HUES6 (cell line): Measurements from ENCODE around the gene IRGQ.
"Not testable (repeated sequence)": the region's sequence is repeated elsewhere in the genome, so short reads cannot be mapped to it uniquely, and the experiment has no call there.

Experiments used
- H3K27ac ChIP-seq: 2 replicates; pipeline ENCODE4 v1.7.0; 2013; ENCODE audit warnings: low read depth, mild to moderate bottlenecking, low read length, inconsistent platforms
- H3K27me3 ChIP-seq: 2 replicates; pipeline ENCODE4 v1.6.1; 2013; ENCODE audit warnings: low read length; ENCODE audit not compliant: control insufficient read depth, insufficient read depth
- H3K36me3 ChIP-seq: 2 replicates; pipeline ENCODE4 v1.6.1; 2013; ENCODE audit warnings: low read length; ENCODE audit not compliant: control insufficient read depth, insufficient read depth
- H3K4me1 ChIP-seq: 2 replicates; pipeline ENCODE4 v1.6.1; 2013; ENCODE audit warnings: low read length; ENCODE audit not compliant: control insufficient read depth, insufficient read depth
- H3K4me3 ChIP-seq: 2 replicates; pipeline ENCODE4 v1.5.1; 2013; ENCODE audit warnings: low read depth, low read length
- H3K9ac ChIP-seq: one replicate; pipeline ENCODE4 v1.6.1; 2013; ENCODE audit warnings: mild to moderate bottlenecking, low read length
- H3K9me3 ChIP-seq: 2 replicates; pipeline ENCODE4 v1.6.1; 2013; ENCODE audit warnings: low read depth, low read length; ENCODE audit not compliant: control insufficient read depth, insufficient read depth

The IRGQ gene

DNA sequence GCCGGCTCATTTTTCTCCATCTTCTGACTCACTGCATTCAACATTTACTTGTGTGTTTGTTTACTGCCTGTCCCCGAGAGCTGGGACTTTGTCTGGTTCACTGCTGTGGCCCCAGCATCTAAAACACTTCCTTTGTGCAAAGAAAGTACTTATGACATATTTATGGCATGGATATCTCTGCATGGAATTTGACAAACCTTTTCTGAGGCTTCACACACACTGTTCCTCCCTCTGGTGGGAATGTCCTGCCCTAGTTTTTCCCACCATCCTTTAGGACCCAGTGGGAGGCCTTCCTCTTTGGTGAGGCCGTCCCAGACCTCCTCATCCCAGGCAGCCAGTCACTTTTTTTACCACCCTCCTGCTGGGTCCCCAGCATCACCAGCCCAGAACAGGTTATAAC, 14.6 kb upstream of the IRGQ start:
- peaks cover 4% of the 10 kb centered on the region; the same call in 1 of the 2 replicates for H3K4me1 ChIP-seq
- no peak overlapping the region for H3K4me3 ChIP-seq
- no peaks in the 10 kb centered on the region for H3K9me3 ChIP-seq
- H3K36me3 ChIP-seq, result peaks cover 31% of the 10 kb centered on the region
- H3K9ac ChIP-seq, result no peak overlapping the region
- H3K27me3 ChIP-seq, result no peaks in the 10 kb centered on the region
- no peak overlapping the region for H3K27ac ChIP-seq

DNA sequence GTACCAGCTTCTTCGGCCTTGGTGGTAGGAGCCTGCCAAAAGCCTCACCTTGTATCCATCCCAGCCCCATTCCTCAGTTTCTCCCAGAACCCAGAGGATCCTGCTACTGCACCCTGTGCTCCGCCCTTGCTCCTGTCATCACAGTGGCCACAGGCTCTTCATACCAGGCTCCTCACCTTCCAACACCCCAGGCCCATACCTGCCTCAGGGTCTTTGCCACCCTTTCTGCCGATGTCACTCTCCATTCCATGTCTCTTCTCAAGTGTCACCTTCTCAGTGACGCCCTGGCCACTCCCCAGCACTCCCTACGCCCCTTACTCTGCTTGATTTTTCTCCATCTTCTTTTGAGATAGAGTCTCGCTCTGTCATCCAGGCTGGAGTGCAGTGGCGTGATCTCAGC, 13.9 kb upstream of the IRGQ start:
- Histone ChIP-seq H3K36me3 (peaks cover 31% of the 10 kb centered on the region), H3K4me1 (peaks cover 4% of the 10 kb centered on the region; the same call in 1 of the 2 replicates), H3K27me3 (no peaks in the 10 kb centered on the region), H3K27ac (no peak overlapping the region), H3K9ac (no peak overlapping the region), H3K4me3 (no peak overlapping the region), H3K9me3 (no peaks in the 10 kb centered on the region)

DNA sequence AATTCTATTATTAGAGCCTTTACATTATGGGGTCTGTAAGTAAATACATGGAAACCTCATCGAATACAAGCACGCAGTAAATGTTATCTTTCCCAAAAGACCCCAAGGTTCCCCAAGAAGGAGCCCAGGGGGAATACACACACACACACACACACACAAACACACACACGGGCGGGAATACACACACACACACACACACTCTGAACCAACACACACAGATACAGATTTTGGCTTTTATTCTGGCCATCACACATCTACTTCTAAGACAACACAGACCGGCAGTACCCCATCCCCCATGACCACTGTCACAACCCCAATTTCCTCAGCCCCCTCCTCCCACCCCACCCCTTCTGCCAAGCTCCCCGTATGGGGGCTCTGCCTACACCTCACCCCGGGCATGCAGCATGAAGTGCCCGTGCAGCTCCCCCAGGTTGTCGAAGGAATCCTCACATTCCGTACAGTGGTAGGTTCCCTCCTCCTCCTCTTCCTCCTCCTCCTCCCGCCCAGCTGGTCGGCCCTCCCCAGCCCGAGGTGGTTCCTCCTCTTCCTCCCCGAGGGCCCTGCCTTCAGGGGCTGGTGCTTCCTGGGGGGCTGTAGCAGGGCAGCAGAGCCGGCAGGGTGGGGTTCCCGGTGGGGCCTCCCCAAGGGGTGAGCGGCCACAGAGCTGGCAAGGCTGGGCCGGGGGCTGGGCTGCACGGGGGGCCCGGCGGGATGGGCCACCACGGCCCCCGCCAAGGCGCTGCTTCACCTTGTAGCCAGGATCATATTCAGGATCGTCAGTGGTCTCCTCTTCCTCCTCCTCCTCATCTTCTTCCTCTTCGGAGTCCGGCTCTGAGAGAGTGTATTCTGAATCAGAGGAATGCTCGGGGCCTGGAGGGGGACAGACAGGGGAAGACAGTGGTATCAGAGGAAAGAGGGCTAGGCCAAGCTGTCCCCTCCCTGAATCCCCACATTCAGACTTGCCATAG, 11.6 kb upstream of the IRGQ start:
- Histone ChIP-seq H3K9ac (no peak overlapping the region), H3K4me1 (peaks cover 4% of the 10 kb centered on the region; the same call in 1 of the 2 replicates), H3K27me3 (no peaks in the 10 kb centered on the region), H3K4me3 (no peak overlapping the region), H3K27ac (no peak overlapping the region), H3K36me3 (peaks cover 24% of the 10 kb centered on the region), H3K9me3 (no peaks in the 10 kb centered on the region)

DNA sequence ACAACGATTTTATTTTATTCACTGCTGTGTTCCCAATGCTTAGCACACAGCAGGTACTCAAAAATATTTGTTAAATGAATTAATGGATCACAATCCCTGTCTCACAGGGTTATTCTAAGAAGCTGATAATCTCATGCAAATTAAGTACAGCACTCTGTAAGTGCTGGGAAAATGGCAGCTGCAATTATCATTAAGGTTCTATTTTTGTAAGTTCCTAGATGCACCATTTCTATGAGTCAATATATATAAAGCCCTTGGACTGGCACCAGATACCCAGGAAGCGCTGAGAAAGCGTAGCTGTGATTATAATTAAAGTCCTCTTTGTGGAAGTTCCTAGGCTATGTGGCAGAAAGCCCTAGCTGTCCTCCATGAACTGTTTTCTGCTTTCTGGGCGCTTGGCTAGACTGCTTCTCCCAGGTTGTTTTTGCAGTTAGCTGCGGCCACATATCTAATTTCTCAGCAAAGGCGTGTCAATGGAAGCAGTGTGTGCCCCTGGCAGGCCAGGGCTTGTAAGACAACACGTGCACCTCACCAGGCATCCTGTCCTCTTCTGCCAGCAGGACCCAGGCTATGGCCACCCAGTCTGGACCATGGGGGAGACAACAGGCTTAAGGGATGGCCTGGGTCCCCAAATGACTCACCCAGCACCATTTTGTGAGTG, 10.8 kb upstream of the IRGQ start:
- Histone ChIP-seq H3K4me3 (no peak overlapping the region), H3K9me3 (no peaks in the 10 kb centered on the region), H3K36me3 (peaks cover 16% of the 10 kb centered on the region), H3K27me3 (no peaks in the 10 kb centered on the region), H3K4me1 (peaks cover 4% of the 10 kb centered on the region; the same call in 1 of the 2 replicates), H3K9ac (no peak overlapping the region), H3K27ac (no peak overlapping the region)

DNA sequence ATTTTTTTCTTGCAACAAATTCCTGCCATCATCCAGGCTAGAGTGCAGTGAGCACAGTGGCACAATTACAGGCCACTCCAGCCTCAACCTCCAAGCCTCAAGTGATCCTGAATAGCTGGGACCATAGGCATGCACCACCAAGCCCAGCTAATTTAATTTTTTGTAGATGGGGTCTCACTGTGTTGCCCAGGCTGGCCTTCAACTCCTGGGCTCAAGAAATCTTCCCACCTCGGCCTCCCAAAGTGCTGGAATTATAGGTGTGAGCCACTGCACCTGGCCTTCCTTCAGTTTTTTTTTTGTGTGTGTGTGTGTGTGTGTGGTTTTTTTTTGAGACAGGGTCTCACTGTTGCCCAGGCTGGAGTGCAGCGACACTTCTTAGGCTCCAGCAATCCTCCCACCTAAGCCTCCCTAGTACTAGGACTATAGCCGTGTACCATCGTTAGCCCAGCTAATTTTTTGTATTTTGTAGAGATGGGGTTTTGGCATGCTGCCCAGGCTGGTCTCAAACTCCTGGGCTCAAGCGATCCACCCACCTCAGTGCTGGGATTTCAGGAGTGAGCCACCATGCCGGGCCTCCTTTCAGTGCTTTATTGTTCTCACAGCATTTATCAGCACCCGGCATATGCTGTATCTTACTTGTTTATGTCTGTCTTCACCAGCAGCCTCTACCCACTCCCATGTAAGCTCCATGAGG, 10.1 kb upstream of the IRGQ start:
- Histone ChIP-seq H3K4me1 (peaks cover 4% of the 10 kb centered on the region; the same call in 1 of the 2 replicates), H3K36me3 (peaks cover 15% of the 10 kb centered on the region), H3K4me3 (no peak overlapping the region)

DNA sequence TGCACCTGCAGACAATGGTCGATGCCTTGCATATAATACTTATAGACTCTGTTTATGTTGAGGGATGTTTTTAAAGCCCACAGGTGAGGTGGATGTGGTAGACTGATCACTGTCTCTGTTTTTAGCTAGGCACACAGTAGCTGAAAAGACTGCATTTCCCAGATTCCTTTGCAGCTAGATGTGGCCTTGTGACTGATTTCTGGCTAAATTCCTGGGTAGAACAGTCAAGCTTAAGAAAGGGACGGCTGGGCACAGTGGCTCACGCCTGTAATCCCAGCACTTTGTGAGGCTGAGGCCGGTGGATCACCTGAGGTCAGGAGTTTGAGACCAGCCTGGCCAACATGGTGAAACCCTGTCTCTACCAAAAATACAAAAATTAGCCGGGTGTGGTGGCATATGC, 4.4 kb upstream of the IRGQ start:
- H3K9me3 ChIP-seq, H3K27me3 ChIP-seq, H3K4me1 ChIP-seq, H3K27ac ChIP-seq, H3K4me3 ChIP-seq, H3K9ac ChIP-seq: not testable (repeated sequence)
- peaks cover 19% of the 10 kb centered on the region for H3K36me3 ChIP-seq

More for the DNA sequence above, 10.1 kb upstream of the IRGQ start:
- H3K27ac ChIP-seq, result no peak overlapping the region
- no peak overlapping the region for H3K9ac ChIP-seq
- H3K27me3 ChIP-seq, result no peaks in the 10 kb centered on the region
- no peaks in the 10 kb centered on the region for H3K9me3 ChIP-seq

DNA sequence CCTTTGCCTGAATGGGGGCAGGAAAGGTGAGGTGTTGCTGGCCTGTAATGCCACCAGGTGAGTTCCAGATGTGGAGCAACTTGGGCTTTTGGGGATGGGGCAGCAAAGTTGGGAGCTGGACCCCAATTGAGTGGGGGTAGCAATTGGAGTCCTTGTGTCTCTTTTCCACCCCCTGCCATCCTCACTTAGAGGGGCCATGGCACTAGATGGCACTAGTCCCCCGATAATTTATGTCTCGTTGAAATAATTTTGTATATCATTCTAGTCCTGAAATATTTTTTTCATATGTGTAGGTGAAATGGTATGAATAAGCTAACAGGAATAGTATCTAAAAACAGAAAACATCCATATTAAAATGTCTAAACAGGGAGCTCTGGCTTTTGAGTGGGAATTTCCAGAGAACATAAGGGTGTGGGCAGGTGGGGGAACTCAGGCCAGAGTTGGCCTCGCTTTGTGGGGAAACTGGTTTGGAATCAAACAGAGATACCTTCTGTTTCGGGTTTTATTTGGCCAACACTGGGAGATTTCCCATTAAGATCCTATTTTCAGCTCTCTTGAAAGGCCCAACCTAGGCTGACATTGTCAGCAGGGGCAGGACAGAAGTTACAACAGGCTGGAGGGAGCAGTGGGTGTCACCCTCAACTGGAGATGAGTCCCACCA, 3.8 kb upstream of the IRGQ start:
- no peak overlapping the region for H3K9ac ChIP-seq
- H3K36me3 ChIP-seq, result peaks cover 19% of the 10 kb centered on the region
- peaks cover 5% of the 10 kb centered on the region; the same call in 1 of the 2 replicates for H3K4me1 ChIP-seq

DNA sequence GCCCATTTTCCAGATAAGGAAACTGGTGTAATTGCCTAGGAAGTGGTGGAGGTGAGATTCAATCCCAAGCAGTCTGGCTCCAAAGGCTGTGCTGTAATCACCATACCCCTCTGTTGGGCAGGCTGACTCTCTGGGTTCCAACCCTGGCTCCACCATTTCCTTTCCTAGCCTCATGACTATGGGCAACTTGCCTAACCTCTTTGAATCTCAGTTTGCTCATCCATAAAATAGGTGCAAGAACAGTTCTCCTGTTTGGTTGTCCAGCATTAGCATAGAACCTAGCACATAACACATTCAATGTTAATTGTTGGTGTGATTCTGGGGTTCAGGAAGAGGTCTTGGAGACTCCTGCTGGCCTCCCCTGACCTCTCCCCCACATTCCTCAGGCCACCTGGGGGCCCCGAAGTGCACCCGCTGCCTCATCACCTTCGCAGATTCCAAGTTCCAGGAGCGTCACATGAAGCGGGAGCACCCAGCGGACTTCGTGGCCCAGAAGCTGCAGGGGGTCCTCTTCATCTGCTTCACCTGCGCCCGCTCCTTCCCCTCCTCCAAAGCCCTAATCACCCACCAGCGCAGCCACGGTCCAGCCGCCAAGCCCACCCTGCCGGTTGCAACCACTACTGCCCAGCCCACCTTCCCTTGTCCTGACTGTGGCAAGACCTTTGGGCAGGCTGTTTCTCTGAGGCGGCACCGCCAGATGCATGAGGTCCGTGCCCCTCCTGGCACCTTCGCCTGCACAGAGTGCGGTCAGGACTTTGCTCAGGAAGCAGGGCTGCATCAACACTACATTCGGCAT, 2.7 kb upstream of the IRGQ start:
- Histone ChIP-seq H3K27ac (no peak overlapping the region), H3K9ac (no peak overlapping the region), H3K27me3 (no peaks in the 10 kb centered on the region), H3K36me3 (peaks cover 23% of the 10 kb centered on the region), H3K4me3 (no peak overlapping the region), H3K9me3 (no peaks in the 10 kb centered on the region), H3K4me1 (peaks cover 5% of the 10 kb centered on the region; the same call in 1 of the 2 replicates)

More for the DNA sequence above, 3.8 kb upstream of the IRGQ start:
- Histone ChIP-seq H3K27me3 (no peaks in the 10 kb centered on the region), H3K9me3 (no peaks in the 10 kb centered on the region), H3K27ac (no peak overlapping the region), H3K4me3 (no peak overlapping the region)

DNA sequence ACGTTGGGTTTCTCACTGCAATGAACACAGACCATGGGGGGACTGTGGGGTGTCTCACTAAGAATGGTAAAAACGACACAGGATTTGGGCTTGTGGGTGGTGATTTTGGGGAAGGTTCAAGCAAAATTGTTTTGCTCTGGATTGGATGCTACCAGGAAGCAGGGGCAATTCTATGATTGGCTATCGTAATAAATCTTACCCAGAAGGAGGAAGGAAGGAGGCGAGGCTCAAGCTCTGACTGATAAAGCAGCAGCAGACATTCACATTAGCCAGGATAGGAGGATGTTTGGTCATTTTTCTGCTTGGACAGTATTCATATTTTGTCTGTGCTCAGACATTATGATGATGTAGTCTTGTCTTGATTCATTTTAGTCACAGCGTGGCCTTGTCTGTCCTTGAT, 1.9 kb upstream of the IRGQ start:
- H3K4me3 ChIP-seq, result peak overlapping the region; percentile 93; the same call in 1 of the 2 replicates
- no peaks in the 10 kb centered on the region for H3K9me3 ChIP-seq
- H3K27ac ChIP-seq, result no peak overlapping the region
- H3K36me3 ChIP-seq, result peaks cover 29% of the 10 kb centered on the region
- H3K4me1 ChIP-seq, result peaks cover 5% of the 10 kb centered on the region; the same call in 1 of the 2 replicates
- no peaks in the 10 kb centered on the region for H3K27me3 ChIP-seq
- peak overlapping the region; percentile 29 for H3K9ac ChIP-seq
